ENCODE data around the gene DNLZ.

Gene DNLZ

GRCh38 chr9:136348691-136349090, 14.9 kb downstream of the DNLZ start:
- Histone ChIP-seq H3K27me3 (replicated peaks; ENCODE audit: control insufficient read depth, insufficient read depth, low read length) (no peaks in the 10 kb centered on the region; the same call in 1 of the 2 replicates), H3K36me3 (ENCODE audit: control insufficient read depth, insufficient read depth, low read length) (no peaks in the 10 kb centered on the region), H3K4me3 (replicated peaks; ENCODE audit: low read depth, low read length) (no peak overlapping the region)
- no peak for TF ChIP-seq CTCF (IDR thresholded peaks at IDR 0.05; ENCODE audit: insufficient read depth, low read length, poor library complexity, severe bottlenecking)
- DNase-seq (ENCODE audit: extremely low read depth, insufficient read length) = no peak

- no peak for TF ChIP-seq CTCF (IDR thresholded peaks at IDR 0.05; ENCODE audit: insufficient read depth, low read length, poor library complexity, severe bottlenecking)
- DNase-seq (ENCODE audit: extremely low read depth, insufficient read length) = no peak
- Histone ChIP-seq H3K36me3 (ENCODE audit: control insufficient read depth, insufficient read depth, low read length) (no peaks in the 10 kb centered on the region), H3K4me3 (replicated peaks; ENCODE audit: low read depth, low read length) (no peak overlapping the region), H3K27me3 (replicated peaks; ENCODE audit: control insufficient read depth, insufficient read depth, low read length) (no peaks in the 10 kb centered on the region; the same call in 1 of the 2 replicates)
Observed at GRCh38 chr9:136347472-136348256, 15.9 kb downstream of the DNLZ start.

GRCh38 chr9:136346927-136347465, 16.5 kb downstream of the DNLZ start:
- Histone ChIP-seq H3K4me3 (replicated peaks; ENCODE audit: low read depth, low read length) (no peak overlapping the region), H3K36me3 (ENCODE audit: control insufficient read depth, insufficient read depth, low read length) (no peaks in the 10 kb centered on the region), H3K27me3 (replicated peaks; ENCODE audit: control insufficient read depth, insufficient read depth, low read length) (no peaks in the 10 kb centered on the region)
- TF ChIP-seq CTCF (IDR thresholded peaks at IDR 0.05; ENCODE audit: insufficient read depth, low read length, poor library complexity, severe bottlenecking) = no peak
- DNase-seq (ENCODE audit: extremely low read depth, insufficient read length) = no peak

- H3K36me3 ChIP-seq (ENCODE audit: control insufficient read depth, insufficient read depth, low read length) = no peaks in the 10 kb centered on the region
- no peak overlapping the region for H3K4me3 ChIP-seq (replicated peaks; ENCODE audit: low read depth, low read length)
- no peak for DNase-seq (ENCODE audit: extremely low read depth, insufficient read length)
- TF ChIP-seq CTCF (IDR thresholded peaks at IDR 0.05; ENCODE audit: insufficient read depth, low read length, poor library complexity, severe bottlenecking) = no peak
- no peaks in the 10 kb centered on the region for H3K27me3 ChIP-seq (replicated peaks; ENCODE audit: control insufficient read depth, insufficient read depth, low read length)
Observed at GRCh38 chr9:136346157-136346481, 17.4 kb downstream of the DNLZ start.

- Histone ChIP-seq H3K27me3 (replicated peaks; ENCODE audit: control insufficient read depth, insufficient read depth, low read length) (no peaks in the 10 kb centered on the region), H3K4me3 (replicated peaks; ENCODE audit: low read depth, low read length) (no peak overlapping the region), H3K36me3 (ENCODE audit: control insufficient read depth, insufficient read depth, low read length) (no peaks in the 10 kb centered on the region)
- TF ChIP-seq CTCF (IDR thresholded peaks at IDR 0.05; ENCODE audit: insufficient read depth, low read length, poor library complexity, severe bottlenecking) = no peak
- DNase-seq (ENCODE audit: extremely low read depth, insufficient read length) = no peak
Observed at GRCh38 chr9:136345281-136346156, 18.0 kb downstream of the DNLZ start.

All from GM06990 (cell line).